ENCODE results near the gene SP1. TPM values are rescaled to one million over a fixed set of nuclear protein-coding genes. Genes with fewer than 3 reads are reported as not detected.

The SP1 gene
- total and polyA plus RNA-seq, 9 of the 15 experiments (the other 6 are each of a cell fraction or from before 2014, with no cell fraction given), result 8.0 to 65.5 (median 41.6) TPM

- no peak for TF ChIP-seq FOXO4 (CRISPR knock-in tag; IDR thresholded peaks at IDR 0.05)
- peak; percentile 25; the same call in 1 of the 2 replicates for TF ChIP-seq BACH1 (tag; IDR thresholded peaks at IDR 0.05)
- TF ChIP-seq MTA2 (IDR thresholded peaks at IDR 0.05; ENCODE audit: low read depth), result no peak
- no peak for TF ChIP-seq XRCC3 (IDR thresholded peaks at IDR 0.05)
- TF ChIP-seq ZNF511 (CRISPR knock-in tag; IDR thresholded peaks at IDR 0.05), result no peak
- no peak for TF ChIP-seq RNF2 (IDR thresholded peaks at IDR 0.05)
- TF ChIP-seq PTRF (tag; IDR thresholded peaks at IDR 0.05), result no peak
- TF ChIP-seq ZNF717 (CRISPR knock-in tag; IDR thresholded peaks at IDR 0.05), result no peak
- peak; percentile 42 to 48; a peak in 2 of 4 replicates for TF ChIP-seq ARNT (IDR thresholded peaks at IDR 0.05)
- TF ChIP-seq TEAD1 (CRISPR knock-in tag; IDR thresholded peaks at IDR 0.05), result peak in 1 of 2 experiments; percentile 58; a peak in 1 of 4 replicates
- TF ChIP-seq PKNOX1 (IDR thresholded peaks at IDR 0.05), result peak; percentile 99
- TF ChIP-seq NR2F6 (CRISPR knock-in tag; IDR thresholded peaks at IDR 0.05), result no peak
- TF ChIP-seq CREB5 (CRISPR knock-in tag; IDR thresholded peaks at IDR 0.05), result no peak
- TF ChIP-seq KLF13 (tag; IDR thresholded peaks at IDR 0.05; ENCODE audit: borderline replicate concordance, low read depth), result no peak
- TF ChIP-seq ZNF12 (CRISPR knock-in tag; IDR thresholded peaks at IDR 0.05), result no peak
- no peak for TF ChIP-seq GTF2B (IDR thresholded peaks at IDR 0.05; ENCODE audit: extremely low read depth, insufficient read length)
- no peak; the same call in 1 of the 2 replicates for TF ChIP-seq ZNF584 (CRISPR knock-in tag; IDR thresholded peaks at IDR 0.05; ENCODE audit: low read depth)
- TF ChIP-seq GTF2A2 (tag; IDR thresholded peaks at IDR 0.05), result peak; percentile 66; the same call in 1 of the 2 replicates
- no peak for TF ChIP-seq ZBTB12 (CRISPR knock-in tag; IDR thresholded peaks at IDR 0.05)
- peak; percentile 67 for TF ChIP-seq TAF9B (IDR thresholded peaks at IDR 0.05; ENCODE audit: partially characterized antibody)
- TF ChIP-seq RBBP5 (IDR thresholded peaks at IDR 0.05; ENCODE audit: borderline replicate concordance, insufficient read depth, low read length, poor library complexity, severe bottlenecking), result no peak
- no peak for TF ChIP-seq HIVEP1 (CRISPR knock-in tag; IDR thresholded peaks at IDR 0.05)
Observed at GRCh38 chr12:53441040-53441833, 61.3 kb downstream of the SP1 start, which contains the start of gene PRR13 (continued).
